Stimulated activated naive CD8-positive, alpha-beta T cell treated with anti-CD3 and anti-CD28 coated beads, Interleukin-15, Interleukin-2, amounts not matched to agents 100 ng/mL and 50 ng/mL, for 24 hours (primary cell): ENCODE measurements around the gene PRPSAP2.

ENCODE experiments used
- H3K27ac Mint-ChIP-seq: one replicate; pipeline ENCODE4 v1.8.0; 2021; ENCODE audit warnings: mild to moderate bottlenecking, mixed read lengths
- H3K27me3 Mint-ChIP-seq: one replicate; pipeline ENCODE4 v1.8.0; 2021; ENCODE audit warnings: mixed read lengths
- H3K36me3 Mint-ChIP-seq: one replicate; pipeline ENCODE4 v1.8.0; 2021; ENCODE audit warnings: low read depth, mixed read lengths
- H3K4me1 Mint-ChIP-seq: one replicate; pipeline ENCODE4 v1.8.0; 2021; ENCODE audit warnings: low read depth, mixed read lengths
- H3K4me3 Mint-ChIP-seq: one replicate; pipeline ENCODE4 v1.8.0; 2021; ENCODE audit warnings: mild to moderate bottlenecking, mixed read lengths
- H3K9me3 Mint-ChIP-seq: one replicate; pipeline ENCODE4 v1.8.0; 2021; ENCODE audit warnings: mixed read lengths

The PRPSAP2 gene

DNA sequence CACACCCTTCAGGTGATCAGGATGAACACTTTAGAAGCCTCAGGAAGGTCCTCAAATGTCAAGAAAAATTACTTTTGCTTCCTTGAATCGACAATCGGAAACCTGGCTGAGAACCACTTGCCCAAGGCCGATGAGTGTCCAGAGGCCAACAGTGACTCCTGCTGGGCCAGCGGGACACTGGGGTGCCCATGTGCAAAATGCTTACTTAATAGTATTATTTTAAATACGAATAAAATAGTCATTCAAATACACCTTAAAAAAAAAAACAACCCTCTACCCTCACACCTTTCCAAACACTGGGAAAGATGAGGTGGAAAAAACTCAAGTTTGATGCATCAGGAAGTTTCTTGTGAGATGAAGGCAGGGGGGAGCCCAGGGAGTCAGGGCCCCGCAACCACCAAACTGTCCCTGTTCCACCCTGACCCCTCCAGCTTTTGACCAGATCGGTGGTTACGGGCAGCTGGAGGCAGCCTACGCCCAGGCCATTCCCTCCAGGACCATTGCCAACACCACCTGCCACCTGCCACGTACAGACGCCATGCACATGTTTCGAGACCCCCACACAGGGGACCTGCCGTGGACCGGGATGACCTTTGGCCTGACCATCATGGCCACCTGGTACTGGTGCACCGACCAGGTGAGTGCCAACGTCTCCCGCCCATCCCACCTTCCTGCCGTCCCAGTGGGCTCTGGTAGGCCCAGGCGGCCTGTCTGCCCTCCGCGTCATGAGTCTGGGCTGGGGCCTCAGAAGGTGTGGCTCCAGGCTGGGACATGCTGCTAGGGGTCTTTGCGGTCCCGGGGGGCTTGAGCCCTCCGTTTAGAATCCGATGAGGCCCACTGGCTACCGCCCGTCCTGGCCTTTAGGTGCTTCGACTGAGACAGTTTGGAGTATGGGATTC is 112.9 kb downstream of the PRPSAP2 start:
- Mint-ChIP-seq H3K36me3 (peaks cover 15% of the 10 kb centered on the region), H3K27ac (no peak overlapping the region), H3K4me1 (peaks cover 25% of the 10 kb centered on the region), H3K27me3 (no peaks in the 10 kb centered on the region), H3K9me3 (no peaks in the 10 kb centered on the region), H3K4me3 (no peak overlapping the region)

DNA sequence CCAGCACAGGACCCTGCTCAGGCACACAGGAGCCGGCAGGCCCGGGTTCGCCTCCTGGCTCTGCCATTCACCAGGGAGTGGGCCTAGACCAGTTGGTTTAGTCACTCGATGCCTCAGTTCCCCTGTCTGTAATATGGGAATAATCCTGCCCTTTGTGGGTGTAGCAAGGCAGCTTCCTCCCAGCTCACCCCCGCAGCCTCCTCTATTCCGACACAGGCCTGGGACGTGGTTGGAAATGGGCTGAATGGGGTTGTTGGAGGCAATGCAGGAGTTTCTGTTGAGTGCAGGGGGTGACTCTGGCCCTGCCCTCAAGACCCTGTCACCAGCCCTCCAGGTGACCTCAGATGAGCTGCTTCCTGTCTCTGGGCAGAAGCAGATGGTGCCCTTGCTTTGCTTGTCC is 113.9 kb downstream of the PRPSAP2 start:
- peaks cover 25% of the 10 kb centered on the region for H3K4me1 Mint-ChIP-seq
- H3K27me3 Mint-ChIP-seq: no peaks in the 10 kb centered on the region
- H3K27ac Mint-ChIP-seq: no peak overlapping the region
- no peaks in the 10 kb centered on the region for H3K9me3 Mint-ChIP-seq
- no peak overlapping the region for H3K4me3 Mint-ChIP-seq
- peaks cover 17% of the 10 kb centered on the region for H3K36me3 Mint-ChIP-seq

GRCh38 chr17:18974407-18975149 is 116.6 kb downstream of the PRPSAP2 start:
- Mint-ChIP-seq H3K4me1 (peaks cover 21% of the 10 kb centered on the region), H3K27me3 (no peaks in the 10 kb centered on the region), H3K36me3 (peaks cover 22% of the 10 kb centered on the region), H3K9me3 (no peaks in the 10 kb centered on the region), H3K27ac (peak overlapping the region; percentile 58), H3K4me3 (no peak overlapping the region)

DNA sequence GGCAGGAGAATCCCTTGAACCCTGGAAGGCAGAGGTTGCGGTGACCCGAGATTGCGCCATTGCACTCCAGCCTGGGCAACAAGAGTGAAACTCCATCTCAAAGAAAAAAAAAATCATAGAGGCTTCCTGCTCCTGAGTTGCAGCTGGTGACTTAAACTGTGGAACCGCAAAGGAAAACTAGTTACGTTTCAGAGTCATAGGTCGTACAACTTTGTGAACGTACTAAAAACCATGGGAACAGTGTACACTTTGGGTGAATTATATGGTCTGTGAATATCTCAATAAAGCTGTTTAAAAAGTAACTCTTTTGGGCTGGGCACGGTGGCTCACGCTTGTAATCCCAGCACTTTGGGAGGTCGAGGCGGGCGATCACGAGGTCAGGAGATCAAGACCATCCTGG is 117.7 kb downstream of the PRPSAP2 start:
- Mint-ChIP-seq H3K36me3 (peaks cover 17% of the 10 kb centered on the region), H3K27me3 (no peaks in the 10 kb centered on the region), H3K27ac (no peak overlapping the region), H3K4me1 (peaks cover 16% of the 10 kb centered on the region), H3K4me3 (no peak overlapping the region), H3K9me3 (no peaks in the 10 kb centered on the region)

GRCh38 chr17:18976201-18976600 is 118.3 kb downstream of the PRPSAP2 start:
- Mint-ChIP-seq H3K27me3 (no peaks in the 10 kb centered on the region), H3K27ac (no peak overlapping the region), H3K9me3 (no peaks in the 10 kb centered on the region), H3K36me3 (peaks cover 15% of the 10 kb centered on the region), H3K4me3 (no peak overlapping the region), H3K4me1 (peaks cover 16% of the 10 kb centered on the region)

GRCh38 chr17:18977021-18977420 is 119.1 kb downstream of the PRPSAP2 start:
- H3K27ac Mint-ChIP-seq: no peak overlapping the region
- no peaks in the 10 kb centered on the region for H3K27me3 Mint-ChIP-seq
- H3K4me3 Mint-ChIP-seq: no peak overlapping the region
- no peaks in the 10 kb centered on the region for H3K9me3 Mint-ChIP-seq
- H3K4me1 Mint-ChIP-seq: peaks cover 16% of the 10 kb centered on the region
- H3K36me3 Mint-ChIP-seq: peaks cover 15% of the 10 kb centered on the region

GRCh38 chr17:18977646-18978045 is 119.7 kb downstream of the PRPSAP2 start:
- Mint-ChIP-seq H3K36me3 (peaks cover 15% of the 10 kb centered on the region), H3K27ac (no peak overlapping the region), H3K4me3 (no peak overlapping the region), H3K4me1 (peaks cover 16% of the 10 kb centered on the region), H3K27me3 (no peaks in the 10 kb centered on the region), H3K9me3 (no peaks in the 10 kb centered on the region)

GRCh38 chr17:18978050-18978449 is 120.1 kb downstream of the PRPSAP2 start:
- no peaks in the 10 kb centered on the region for H3K27me3 Mint-ChIP-seq
- no peak overlapping the region for H3K4me3 Mint-ChIP-seq
- peaks cover 15% of the 10 kb centered on the region for H3K36me3 Mint-ChIP-seq
- H3K27ac Mint-ChIP-seq: no peak overlapping the region
- H3K4me1 Mint-ChIP-seq: peaks cover 16% of the 10 kb centered on the region
- no peaks in the 10 kb centered on the region for H3K9me3 Mint-ChIP-seq

- no peaks in the 10 kb centered on the region for H3K9me3 Mint-ChIP-seq
- H3K27me3 Mint-ChIP-seq: no peaks in the 10 kb centered on the region
- H3K36me3 Mint-ChIP-seq: peaks cover 10% of the 10 kb centered on the region
- no peak overlapping the region for H3K27ac Mint-ChIP-seq
- no peak overlapping the region for H3K4me3 Mint-ChIP-seq
- H3K4me1 Mint-ChIP-seq: peaks cover 12% of the 10 kb centered on the region
These were observed 120.7 kb downstream of the PRPSAP2 start for GRCh38 chr17:18978655-18979054.
